Measurements from ENCODE around the gene TMX4.

- no peak for TF ChIP-seq POLR2A (IDR thresholded peaks at IDR 0.05; ENCODE audit: low read depth, low read length)
- TF ChIP-seq TAF1 (IDR thresholded peaks at IDR 0.05; ENCODE audit: borderline replicate concordance, low read depth, low read length) = no peak
- no peak for TF ChIP-seq POLR2AphosphoS5 (IDR thresholded peaks at IDR 0.05; ENCODE audit: low read depth, low read length)
Measured at GRCh38 chr20:8057871-8058270, 38.3 kb upstream of the TMX4 start.
